GM12874 (cell line): Measurements from ENCODE around the gene OGG1.

Experiments used
- TF ChIP-seq, protein P1 (sequence below): IDR thresholded peaks from 2 replicates; pipeline ENCODE4 v1.5.1; 2011; ENCODE audit warnings: low read depth, mild to moderate bottlenecking, control low read depth, low read length, moderate library complexity; ENCODE audit not compliant: insufficient read depth

Gene OGG1

DNA sequence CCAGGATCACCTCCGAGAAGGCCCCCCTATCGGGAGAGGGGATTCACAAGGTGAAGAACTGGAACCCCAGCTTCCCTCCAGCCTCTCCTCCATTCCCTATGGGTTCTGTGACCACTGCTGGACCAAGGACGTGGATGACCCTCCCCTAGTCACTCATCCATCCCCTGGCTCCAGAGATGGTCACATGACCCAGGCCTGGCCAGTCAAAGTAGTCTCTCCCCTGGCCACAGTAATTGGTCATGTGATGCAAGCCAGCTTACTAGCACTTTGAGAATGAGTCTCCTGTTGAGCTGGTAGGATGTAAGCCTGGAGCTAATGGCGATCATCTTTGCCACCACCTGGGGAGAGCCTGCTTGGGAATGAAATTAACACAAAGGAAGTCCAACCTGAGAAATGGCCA, 16.1 kb downstream of the OGG1 start:
- TF ChIP-seq, protein P1, sequence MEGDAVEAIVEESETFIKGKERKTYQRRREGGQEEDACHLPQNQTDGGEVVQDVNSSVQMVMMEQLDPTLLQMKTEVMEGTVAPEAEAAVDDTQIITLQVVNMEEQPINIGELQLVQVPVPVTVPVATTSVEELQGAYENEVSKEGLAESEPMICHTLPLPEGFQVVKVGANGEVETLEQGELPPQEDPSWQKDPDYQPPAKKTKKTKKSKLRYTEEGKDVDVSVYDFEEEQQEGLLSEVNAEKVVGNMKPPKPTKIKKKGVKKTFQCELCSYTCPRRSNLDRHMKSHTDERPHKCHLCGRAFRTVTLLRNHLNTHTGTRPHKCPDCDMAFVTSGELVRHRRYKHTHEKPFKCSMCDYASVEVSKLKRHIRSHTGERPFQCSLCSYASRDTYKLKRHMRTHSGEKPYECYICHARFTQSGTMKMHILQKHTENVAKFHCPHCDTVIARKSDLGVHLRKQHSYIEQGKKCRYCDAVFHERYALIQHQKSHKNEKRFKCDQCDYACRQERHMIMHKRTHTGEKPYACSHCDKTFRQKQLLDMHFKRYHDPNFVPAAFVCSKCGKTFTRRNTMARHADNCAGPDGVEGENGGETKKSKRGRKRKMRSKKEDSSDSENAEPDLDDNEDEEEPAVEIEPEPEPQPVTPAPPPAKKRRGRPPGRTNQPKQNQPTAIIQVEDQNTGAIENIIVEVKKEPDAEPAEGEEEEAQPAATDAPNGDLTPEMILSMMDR = no peak

DNA sequence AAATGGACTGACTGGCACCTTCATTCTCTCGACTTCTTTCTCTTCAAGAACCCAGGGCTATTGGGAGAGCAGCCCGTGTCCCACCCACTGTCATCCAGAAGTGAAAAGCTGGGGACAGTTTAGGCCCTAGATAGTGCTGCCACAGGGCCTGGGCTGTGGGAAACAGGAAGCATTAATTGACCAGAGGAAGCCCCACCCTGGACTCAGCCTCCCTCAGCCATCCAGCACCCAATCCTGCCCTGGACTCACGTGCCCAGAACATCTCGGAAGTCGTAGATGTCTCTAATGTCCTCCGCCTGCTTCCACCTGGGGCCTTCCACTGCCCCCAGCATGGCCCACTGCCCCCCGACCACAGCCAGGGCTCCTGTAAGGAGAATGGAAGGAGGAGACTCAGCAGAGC, 17.7 kb downstream of the OGG1 start:
- TF ChIP-seq, protein P1 = no peak

DNA sequence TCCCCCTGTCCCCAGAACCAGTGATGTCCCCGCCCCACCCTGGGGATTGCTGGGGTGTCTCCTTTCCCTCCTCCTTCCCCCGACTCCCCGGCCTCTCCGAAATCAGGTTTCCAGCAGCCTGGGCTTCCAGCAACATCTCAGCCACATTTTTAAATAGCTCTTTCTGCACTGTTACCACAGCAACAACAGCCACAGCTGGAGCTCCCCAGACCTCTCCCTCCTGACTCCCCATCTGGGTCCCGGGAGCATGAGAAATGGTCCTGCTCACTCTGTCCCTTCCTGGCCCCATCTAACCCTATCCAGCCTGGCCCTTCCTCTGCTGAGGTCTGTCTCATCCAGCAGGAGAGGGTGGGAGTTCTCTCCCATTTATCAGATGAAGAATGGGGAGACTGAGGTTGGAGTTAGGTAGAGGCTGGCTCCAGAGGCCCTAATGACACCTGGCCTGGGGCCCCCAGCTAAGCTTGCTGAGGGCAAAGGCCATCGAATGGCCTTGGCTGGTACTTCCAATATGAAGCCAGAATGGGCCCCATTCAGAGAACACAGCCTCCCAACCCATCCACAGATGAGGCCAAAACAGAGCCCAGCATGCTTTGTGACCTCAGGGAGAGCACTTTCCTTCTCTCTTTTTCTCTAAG, 18.5 kb downstream of the OGG1 start:
- TF ChIP-seq, protein P1 = no peak

DNA sequence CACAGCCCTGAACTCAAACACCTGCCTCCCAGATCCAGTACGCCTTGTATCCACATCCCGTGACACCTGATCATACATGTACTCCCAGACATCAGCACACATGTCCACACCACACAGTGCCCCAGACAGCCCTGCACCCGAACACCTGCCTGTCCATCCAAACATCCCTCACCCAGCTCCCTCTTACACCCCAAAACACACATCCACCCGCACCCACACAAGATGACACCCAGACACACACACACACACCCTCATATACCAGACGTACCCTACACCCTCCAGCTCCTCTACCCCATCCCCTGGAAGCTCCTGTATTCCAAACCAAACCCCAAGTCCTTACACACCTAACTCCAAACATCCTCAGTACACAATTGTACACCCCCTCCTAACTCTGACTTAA, 19.3 kb downstream of the OGG1 start:
- TF ChIP-seq, protein P1 = no peak

DNA sequence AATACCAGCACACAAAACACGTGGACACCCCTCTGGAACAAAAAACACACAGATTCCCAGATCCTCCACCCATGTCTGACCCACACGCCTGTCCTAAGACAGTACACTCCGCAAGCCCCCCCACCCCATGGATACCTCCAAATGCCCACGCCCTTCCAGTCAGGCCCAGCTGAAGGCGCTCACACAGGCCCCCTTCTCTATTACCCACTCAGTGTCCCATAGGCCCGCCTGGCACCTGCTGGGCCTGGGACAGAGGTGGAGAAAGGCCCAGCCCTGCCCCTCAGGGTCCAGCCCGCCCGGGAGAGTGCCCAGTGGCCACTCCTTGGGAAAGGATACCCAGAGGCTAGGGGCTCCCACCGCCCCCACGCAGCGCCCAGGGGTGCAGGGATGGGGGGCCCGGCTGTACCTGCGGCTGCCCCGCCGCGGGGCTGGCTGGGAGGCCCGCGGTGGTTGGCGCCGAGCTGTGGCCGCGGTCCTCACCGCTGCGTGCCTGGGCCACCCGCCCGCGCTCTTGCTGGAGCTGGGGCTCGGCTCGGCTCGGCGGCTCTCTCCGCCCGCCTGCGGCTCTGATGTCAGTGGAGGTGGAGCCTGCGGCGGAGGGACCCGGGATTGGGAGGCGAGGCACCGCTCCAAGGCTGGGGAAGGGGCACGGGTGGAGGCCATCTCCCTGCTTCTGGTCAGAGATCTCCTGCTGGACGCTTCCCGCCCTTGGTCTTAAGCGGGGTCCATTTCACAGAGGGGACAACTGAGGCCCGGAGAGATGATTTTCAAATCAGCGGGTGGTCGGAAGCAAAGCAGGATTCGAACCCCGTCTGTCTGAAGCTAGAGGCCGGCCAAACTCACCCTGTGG, 19.9 kb downstream of the OGG1 start, which contains the start of gene CAMK1:
Gene CAMK1 (minus strand): TSS at position 522 of the 850 bp plus-strand sequence. CDS start 2,198 bp downstream, outside the sequence.
- TF ChIP-seq, protein P1 = no peak

DNA sequence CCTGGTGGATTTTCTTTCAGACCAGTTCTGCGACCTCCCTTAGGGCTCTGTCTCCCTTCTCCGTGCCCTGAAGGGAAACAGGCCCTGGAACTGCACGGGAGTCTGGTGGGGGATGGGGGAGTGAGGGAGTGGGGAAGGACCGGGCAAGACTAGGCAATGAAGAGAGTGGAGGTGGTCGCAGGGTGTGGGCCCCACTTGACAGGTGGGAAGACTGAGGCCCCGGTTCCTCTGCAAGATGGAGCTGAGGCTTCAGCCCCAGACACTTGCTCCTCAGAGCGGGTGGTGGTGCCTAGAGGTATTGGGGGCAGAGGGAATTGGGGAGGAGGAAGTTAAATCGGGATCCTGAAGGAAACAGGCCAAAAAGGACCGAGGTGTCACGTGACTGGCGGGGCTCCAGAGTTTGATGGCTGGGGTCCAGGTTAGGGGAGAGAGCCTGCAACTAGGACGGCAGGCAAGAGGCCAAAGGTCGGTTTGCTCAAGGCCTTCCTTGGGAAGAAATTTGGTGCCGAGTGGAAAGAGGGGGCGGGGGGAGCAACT, 20.6 kb downstream of the OGG1 start:
- TF ChIP-seq, protein P1 = no peak
